AG09309 (cell line): ENCODE data around the gene GNMT.

ENCODE experiments used
- DNase-seq: peaks from one replicate; pipeline ENCODE4 v3.0.0-alpha.2; 2010; ENCODE audit warnings: low read depth
- H3K4me3 ChIP-seq: 2 replicates; pipeline ENCODE4 v1.5.1; 2011; ENCODE audit warnings: mild to moderate bottlenecking, low read depth, low read length, moderate library complexity; ENCODE audit not compliant: control insufficient read depth
- TF ChIP-seq, protein P1 (sequence below): IDR thresholded peaks from 2 replicates; pipeline ENCODE4 v1.5.1; 2011; ENCODE audit warnings: mild to moderate bottlenecking, low read depth, low read length, inconsistent platforms; ENCODE audit not compliant: insufficient read depth, control insufficient read depth; ENCODE audit errors: missing control alignments

Gene GNMT

DNA sequence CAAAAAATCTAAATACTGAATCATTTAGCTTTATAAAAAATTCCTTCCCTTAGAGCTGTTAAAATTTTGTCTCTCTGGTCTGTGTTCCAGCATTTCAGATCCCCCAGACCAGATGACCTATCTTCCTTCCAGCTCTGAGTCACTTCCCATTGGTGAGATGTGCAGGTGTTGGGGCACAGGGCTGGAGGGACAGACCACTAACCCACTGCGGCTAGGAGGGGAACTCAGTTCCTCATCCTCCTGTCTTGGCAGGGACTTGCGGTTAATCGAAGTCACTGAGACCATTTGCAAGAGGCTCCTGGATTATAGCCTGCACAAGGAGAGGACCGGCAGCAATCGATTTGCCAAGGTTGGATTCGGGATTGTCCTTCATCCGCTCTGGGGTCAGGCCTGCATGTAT lies 25.2 kb upstream of the GNMT start:
- no peak overlapping the region for H3K4me3 ChIP-seq
- DNase-seq = no peak
- TF ChIP-seq, protein P1, sequence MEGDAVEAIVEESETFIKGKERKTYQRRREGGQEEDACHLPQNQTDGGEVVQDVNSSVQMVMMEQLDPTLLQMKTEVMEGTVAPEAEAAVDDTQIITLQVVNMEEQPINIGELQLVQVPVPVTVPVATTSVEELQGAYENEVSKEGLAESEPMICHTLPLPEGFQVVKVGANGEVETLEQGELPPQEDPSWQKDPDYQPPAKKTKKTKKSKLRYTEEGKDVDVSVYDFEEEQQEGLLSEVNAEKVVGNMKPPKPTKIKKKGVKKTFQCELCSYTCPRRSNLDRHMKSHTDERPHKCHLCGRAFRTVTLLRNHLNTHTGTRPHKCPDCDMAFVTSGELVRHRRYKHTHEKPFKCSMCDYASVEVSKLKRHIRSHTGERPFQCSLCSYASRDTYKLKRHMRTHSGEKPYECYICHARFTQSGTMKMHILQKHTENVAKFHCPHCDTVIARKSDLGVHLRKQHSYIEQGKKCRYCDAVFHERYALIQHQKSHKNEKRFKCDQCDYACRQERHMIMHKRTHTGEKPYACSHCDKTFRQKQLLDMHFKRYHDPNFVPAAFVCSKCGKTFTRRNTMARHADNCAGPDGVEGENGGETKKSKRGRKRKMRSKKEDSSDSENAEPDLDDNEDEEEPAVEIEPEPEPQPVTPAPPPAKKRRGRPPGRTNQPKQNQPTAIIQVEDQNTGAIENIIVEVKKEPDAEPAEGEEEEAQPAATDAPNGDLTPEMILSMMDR = no peak

DNA sequence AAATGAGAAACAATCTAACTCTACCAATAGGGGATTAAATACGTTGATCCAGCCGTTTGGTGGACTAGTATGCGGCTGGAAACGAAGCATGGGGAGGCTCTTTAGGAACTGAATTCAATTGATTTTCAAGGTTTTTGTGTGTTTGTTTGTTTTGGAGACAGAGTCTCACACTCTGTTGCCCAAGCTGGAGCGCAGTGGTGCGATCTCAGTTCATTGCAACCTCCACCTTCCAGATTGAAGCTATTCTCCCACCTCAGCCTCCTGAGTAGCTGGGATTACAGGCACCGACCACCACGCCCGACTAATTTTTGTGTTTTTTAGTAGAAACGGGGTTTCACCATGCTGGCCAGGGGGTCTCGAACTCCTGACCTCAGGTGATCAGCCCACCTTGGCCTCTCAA lies 24.2 kb upstream of the GNMT start:
- DNase-seq = no peak
- H3K4me3 ChIP-seq = no peak overlapping the region
- TF ChIP-seq, protein P1 = no peak

- TF ChIP-seq, protein P1 = no peak
- no peak for DNase-seq
- no peak overlapping the region for H3K4me3 ChIP-seq
These were observed 22.8 kb upstream of the GNMT start for GRCh38 chr6:42937548-42938427.

- TF ChIP-seq, protein P1 = no peak
- no peak for DNase-seq
- H3K4me3 ChIP-seq = no peak overlapping the region
These were observed 22.1 kb upstream of the GNMT start for GRCh38 chr6:42938428-42938796.

- TF ChIP-seq, protein P1 = no peak
- no peak for DNase-seq
- no peak overlapping the region for H3K4me3 ChIP-seq
These were observed 21.4 kb upstream of the GNMT start for GRCh38 chr6:42938987-42939809.

GRCh38 chr6:42939810-42940167 lies 20.8 kb upstream of the GNMT start:
- H3K4me3 ChIP-seq = no peak overlapping the region
- no peak for DNase-seq
- TF ChIP-seq, protein P1 = no peak
